Ishikawa (cell line): Measurements from ENCODE around the gene SLCO2A1.

ENCODE experiments used
- EP300 ChIP-seq: IDR thresholded peaks from 2 replicates; pipeline ENCODE4 v1.6.1; 2012; ENCODE audit warnings: borderline replicate concordance
- FOXM1 ChIP-seq: IDR thresholded peaks from 2 replicates; pipeline ENCODE4 v1.6.1; 2012; ENCODE audit warnings: low read depth, borderline replicate concordance
- TAF1 ChIP-seq: IDR thresholded peaks from 2 replicates; pipeline ENCODE4 v1.6.1; 2012; ENCODE audit warnings: low read depth, mild to moderate bottlenecking
- TEAD4 ChIP-seq: IDR thresholded peaks from 2 replicates; pipeline ENCODE4 v1.6.1; 2012
- USF1 ChIP-seq: IDR thresholded peaks from 2 replicates; pipeline ENCODE4 v1.6.1; 2012
- YY1 ChIP-seq: IDR thresholded peaks from 2 replicates; pipeline ENCODE4 v1.6.1; 2012; ENCODE audit warnings: low read depth

GRCh38 chr3:133932009-133932408 lies 97.7 kb downstream of the SLCO2A1 start:
- no peak for TF ChIP-seq TEAD4
- TF ChIP-seq YY1, result no peak
- no peak for TF ChIP-seq TAF1
- TF ChIP-seq FOXM1, result no peak
- no peak for TF ChIP-seq USF1
- no peak for TF ChIP-seq EP300
